ENCODE measurements around the gene UBR1.
"Not testable (repeated sequence)": the region's sequence is repeated elsewhere in the genome, so short reads cannot be mapped to it uniquely, and the experiment has no call there.

UBR1 gene

DNA sequence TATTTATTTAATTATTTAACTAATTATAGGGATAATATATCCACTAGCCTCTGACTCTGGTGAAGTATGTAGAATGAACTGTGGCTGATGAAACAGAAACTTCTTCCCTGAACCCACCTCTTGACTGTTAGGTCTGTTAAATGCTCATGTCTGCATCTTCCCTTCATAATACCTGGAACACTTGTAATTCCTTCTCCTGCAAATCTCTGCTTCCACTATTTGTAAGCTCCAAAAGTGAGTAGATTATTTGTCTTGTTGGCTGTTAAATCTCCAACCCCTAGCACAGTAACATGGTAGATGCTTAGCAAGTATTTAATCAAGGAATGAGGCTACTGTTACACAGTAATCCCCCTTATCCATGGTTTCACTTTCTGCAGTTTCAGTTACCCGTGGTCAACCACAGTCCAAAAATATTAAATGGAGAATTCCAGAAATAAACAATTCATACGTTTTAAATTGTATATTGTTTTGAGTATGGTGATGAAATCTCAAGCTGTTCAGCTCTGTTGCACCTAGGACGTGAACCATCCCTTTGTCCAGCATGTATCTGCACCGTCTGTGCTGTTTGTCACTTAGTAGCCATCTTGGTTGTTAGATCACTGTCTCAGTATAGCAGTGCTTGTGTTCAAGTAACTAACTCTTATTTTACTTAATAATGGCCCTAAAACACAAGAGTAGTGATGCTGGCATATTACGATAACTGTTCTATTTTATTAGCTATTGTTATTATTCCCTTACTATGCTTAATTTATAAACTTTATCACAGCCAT is 190.9 kb downstream of the UBR1 start:
- DNase-seq (ENCODE audit: low read depth, low spot score) = no peak

DNA sequence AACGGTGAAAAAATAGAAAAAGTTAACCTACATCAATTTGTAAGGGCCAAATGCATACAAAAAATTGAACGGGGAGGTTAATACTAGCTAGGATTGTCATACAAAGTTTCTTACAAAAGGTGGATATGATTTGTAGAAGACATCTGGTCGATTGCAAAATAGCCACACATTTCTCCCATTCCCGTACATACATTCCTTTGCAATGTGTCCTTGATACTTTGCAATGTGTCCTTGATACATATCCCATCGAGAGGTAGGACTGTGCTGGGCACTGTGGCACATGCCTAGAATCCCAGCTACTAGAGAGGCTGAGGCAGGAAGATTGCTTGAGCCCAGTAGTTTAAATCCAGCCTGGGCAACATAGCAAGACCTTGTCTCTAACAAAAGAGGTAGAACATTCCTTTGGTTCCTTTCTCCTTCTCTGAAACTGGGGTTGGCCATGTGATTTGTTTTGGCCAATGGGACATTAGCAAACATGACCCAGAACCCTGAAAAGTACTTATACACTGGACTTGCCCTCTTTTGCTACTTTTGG is 194.7 kb downstream of the UBR1 start:
- DNase-seq (ENCODE audit: low read depth, low spot score) = no peak

GRCh38 chr15:42908538-42908937 is 197.3 kb downstream of the UBR1 start:
- DNase-seq (ENCODE audit: low read depth, low spot score) = no peak

GRCh38 chr15:42903388-42904324 is 202.2 kb downstream of the UBR1 start:
- DNase-seq (ENCODE audit: low read depth, low spot score) = no peak

- DNase-seq (ENCODE audit: low read depth, low spot score) = not testable (repeated sequence)
Measured at GRCh38 chr15:42893911-42894310, 211.9 kb downstream of the UBR1 start.
